Endothelial cell of umbilical vein (primary cell): ENCODE measurements around the gene CCDC102B. TPM values are rescaled to one million over a fixed set of nuclear protein-coding genes. Genes with fewer than 3 reads are reported as not detected.

ENCODE experiments used
- BruUV-seq: library from RNA; stranded (reverse); fragments of 400-500 nt; replicated peaks from 2 replicates; lab custom pipeline; 2021; lab: Mats Ljungman, UMichigan
- CTCF ChIA-PET: fragments of 300-600, 350-600 bp; sonication (Branson Sonifier 250); formaldehyde crosslinking; loops from one replicate; lab custom pipeline; 2021; ENCODE audit warnings: antibody characterized with exemption, inconsistent platforms; lab: Charles Lee
- POLR2A ChIA-PET: fragments of 300-600, 350-600 bp; sonication (Branson Sonifier 250); formaldehyde crosslinking; loops from one replicate; lab custom pipeline; 2021; ENCODE audit warnings: antibody characterized with exemption, inconsistent platforms; lab: Charles Lee
- DNase-seq: peaks from one replicate; pipeline ENCODE4 v3.0.0-alpha.2; 2011; ENCODE audit warnings: low read depth, low spot score
- FAIRE-seq: peaks from 2 replicates; lab custom pipeline; 2011; peaks lifted over from hg19 to GRCh38; lab: Jason Lieb, UNC
- H2AFZ ChIP-seq: 2 replicates; pipeline ENCODE4 v1.6.0; 2012; ENCODE audit warnings: low read depth, low read length, control low read depth, inconsistent platforms
- H3K27ac ChIP-seq: 2 replicates; pipeline ENCODE4 v1.5.1; 2011; ENCODE audit warnings: low read depth, mild to moderate bottlenecking, control low read depth, low read length, moderate library complexity; ENCODE audit not compliant: insufficient read depth
- H3K27me3 ChIP-seq, 2 experiments: 2 replicates each; pipeline versions ENCODE4 v1.6.0 to v1.6.1; 2011; ENCODE audit warnings: low read length in 2 of 2, mixed read lengths in 1 of 2; ENCODE audit not compliant: control insufficient read depth in 2 of 2, insufficient read depth in 2 of 2
- H3K36me3 ChIP-seq, 2 experiments: 2 replicates in 1 of 2; 3 replicates in 1 of 2; pipeline ENCODE4 v1.5.1; 2011; ENCODE audit warnings: low read length in 2 of 2, mild to moderate bottlenecking in 1 of 2, moderate library complexity in 1 of 2; ENCODE audit not compliant: control insufficient read depth in 2 of 2, insufficient read depth in 2 of 2; ENCODE audit errors: extremely low read depth in 1 of 2
- H3K4me1 ChIP-seq: 3 replicates; pipeline ENCODE4 v1.5.1; 2011; ENCODE audit warnings: mild to moderate bottlenecking, low read length; ENCODE audit not compliant: control insufficient read depth, insufficient read depth; ENCODE audit errors: extremely low read depth
- H3K4me2 ChIP-seq: 2 replicates; pipeline ENCODE4 v1.6.1; 2011; ENCODE audit warnings: low read length, control low read depth, mixed read lengths; ENCODE audit not compliant: insufficient read depth
- H3K4me3 ChIP-seq, 3 experiments: fragments of 200-600 bp in 1 of 3; sonication (generic), shearing (Covaris generic) in 1 of 3; replicated peaks in 1 of 3; 2 replicates each; pipeline ENCODE4 v1.5.1; 2011 to 2016; ENCODE audit warnings: control low read depth in 3 of 3, low read length in 3 of 3, mild to moderate bottlenecking in 2 of 3, inconsistent platforms in 1 of 3, low read depth in 1 of 3, moderate library complexity in 1 of 3; ENCODE audit not compliant: insufficient read depth in 1 of 3
- H3K79me2 ChIP-seq: 2 replicates; pipeline ENCODE4 v1.6.0; 2012; ENCODE audit warnings: low read length, inconsistent platforms; ENCODE audit not compliant: control insufficient read depth, insufficient read depth
- H3K9ac ChIP-seq: replicated peaks from 2 replicates; pipeline ENCODE3; 2011; ENCODE audit warnings: low read length, control low read depth; ENCODE audit not compliant: insufficient read depth; ENCODE audit errors: extremely low read depth
- H3K9me1 ChIP-seq: replicated peaks from 3 replicates; pipeline ENCODE4 v1.6.0; 2011; ENCODE audit warnings: mild to moderate bottlenecking, low read length; ENCODE audit not compliant: control insufficient read depth, insufficient read depth; ENCODE audit errors: extremely low read depth
- H3K9me3 ChIP-seq: replicated peaks from 2 replicates; pipeline ENCODE4 v1.5.1; 2012; ENCODE audit warnings: low read length, inconsistent platforms; ENCODE audit not compliant: control insufficient read depth, insufficient read depth
- H4K20me1 ChIP-seq: replicated peaks from 2 replicates; pipeline ENCODE3; 2011; ENCODE audit warnings: mild to moderate bottlenecking, low read length; ENCODE audit not compliant: control insufficient read depth, insufficient read depth; ENCODE audit errors: extremely low read depth
- EZH2 ChIP-seq: IDR thresholded peaks from 2 replicates; pipeline ENCODE4 v1.6.1; 2012; ENCODE audit warnings: borderline replicate concordance, low read depth, mild to moderate bottlenecking, moderate library complexity, low read length, inconsistent platforms; ENCODE audit not compliant: severe bottlenecking
- FOS ChIP-seq: IDR thresholded peaks from 2 replicates; pipeline ENCODE4 v1.6.1; 2011; ENCODE audit warnings: mild to moderate bottlenecking, low read length, moderate library complexity, borderline replicate concordance; ENCODE audit not compliant: insufficient read depth
- GATA2 ChIP-seq: IDR thresholded peaks from 2 replicates; pipeline ENCODE4 v1.7.0; 2011; ENCODE audit warnings: low read depth, mild to moderate bottlenecking, moderate library complexity, mixed read lengths, low read length; ENCODE audit not compliant: insufficient read length, insufficient read depth
- JUN ChIP-seq: IDR thresholded peaks from 2 replicates; pipeline ENCODE4 v1.6.1; 2011; ENCODE audit warnings: borderline replicate concordance, low read depth; ENCODE audit not compliant: insufficient read length, insufficient read depth
- MYC ChIP-seq: IDR thresholded peaks from one replicate; pipeline ENCODE4 v1.6.1; 2011; ENCODE audit warnings: mild to moderate bottlenecking, low read depth, low read length
- POLR2A ChIP-seq: IDR thresholded peaks from 2 replicates; pipeline ENCODE4 v1.6.1; 2012; ENCODE audit warnings: low read depth, mild to moderate bottlenecking, control low read depth, low read length
- POLR2AphosphoS5 ChIP-seq: IDR thresholded peaks from 2 replicates; pipeline ENCODE4 v1.6.1; 2012; ENCODE audit warnings: low read depth, mild to moderate bottlenecking, control low read depth, low read length, moderate library complexity; ENCODE audit not compliant: insufficient read depth
- dilution Hi-C: fragments of 300-500 bp; cut with MboI; formaldehyde crosslinking; loops from one replicate; pipeline ENCODE4 v1.15.0; 2019; ENCODE audit warnings: low sequenced_read_pairs; ENCODE audit not compliant: extremely low pct_ligation_motif_present
- intact Hi-C: fragments of 100-400 bp; cut with micrococcal nuclease; formaldehyde crosslinking; loops from one replicate; pipeline ENCODE4 v1.10.0; 2022
- polyA plus RNA-seq, 4 experiments: library from polyadenylated mRNA; depleted of rRNA in 3 of 4; stranded (reverse) in 3 of 4; unstranded in 1 of 4; fragments of >200 nt; gene quantifications; 2 replicates each; pipeline versions ENCODE4 v1.2.1 to v1.2.3, GENCODE V29; 2011 to 2012; ENCODE audit warnings: missing spikeins in 1 of 4
- total RNA-seq: library from RNA; stranded (reverse); gene quantifications from 2 replicates; pipeline ENCODE4 v1.2.3, GENCODE V29; 2021
- TF ChIP-seq, protein P1 (sequence below): IDR thresholded peaks from 2 replicates; pipeline ENCODE4 v1.6.1; 2011; ENCODE audit not compliant: insufficient read depth, insufficient read length
- TF ChIP-seq, protein P2 (sequence below), 2 donors: IDR thresholded peaks; 1 replicate in 1 of 2; 2 replicates in 1 of 2; pipeline ENCODE4 v1.5.1; 2011; ENCODE audit warnings: low read length in 2 of 2, mild to moderate bottlenecking in 2 of 2, moderate library complexity in 2 of 2, control low read depth in 1 of 2, inconsistent platforms in 1 of 2, low read depth in 1 of 2; ENCODE audit not compliant: insufficient read depth in 1 of 2; ENCODE audit errors: extremely low read depth in 1 of 2

CCDC102B gene
- total and polyA plus RNA-seq, 2 donors (not counting 3 experiments of a cell fraction or from before 2014, with no cell fraction given), result 0.21 to 0.62 TPM

DNA sequence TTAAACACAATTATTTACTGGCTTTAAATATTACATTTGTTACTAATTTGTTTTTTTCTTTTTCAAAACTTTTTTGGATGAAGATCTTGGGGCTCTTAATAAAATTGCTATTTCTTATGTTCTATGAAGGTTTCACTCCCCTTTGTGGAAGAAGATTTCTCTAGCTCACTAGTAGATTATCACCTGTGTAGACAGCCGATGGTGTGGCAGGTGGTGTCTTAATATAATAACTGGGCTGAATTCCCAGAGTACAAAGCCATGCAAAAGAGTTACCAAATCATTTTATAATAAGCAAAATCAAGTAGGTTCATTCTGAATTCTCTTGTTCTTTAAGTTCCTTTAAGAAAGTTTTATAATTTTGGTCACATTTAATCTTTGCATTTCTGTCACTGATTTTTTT is 233.7 kb downstream of the CCDC102B start:
- DNase-seq (no peak), FAIRE-seq (no peak)
- H3K4me1 ChIP-seq, result no peaks in the 10 kb centered on the region
- BruUV-seq, result no TSS peak
- no peak overlapping the region for H3K9ac ChIP-seq
- no peaks in the 10 kb centered on the region for H3K27me3 ChIP-seq
- no peaks in the 10 kb centered on the region for H4K20me1 ChIP-seq
- dilution Hi-C loops, result no loop called here
- no peak overlapping the region for H3K4me3 ChIP-seq
- intact Hi-C loops, result no loop called here
- no peak overlapping the region for H3K27ac ChIP-seq
- ChIA-PET POLR2A (no interaction called here), CTCF (no interaction called here)
- no peak overlapping the region for H2AFZ ChIP-seq
- H3K9me3 ChIP-seq, result no peaks in the 10 kb centered on the region
- TF ChIP-seq FOS, result no peak
- no peak overlapping the region for H3K4me2 ChIP-seq
- no peaks in the 10 kb centered on the region for H3K36me3 ChIP-seq
- H3K9me1 ChIP-seq, result no peaks in the 10 kb centered on the region
- no peaks in the 10 kb centered on the region for H3K79me2 ChIP-seq

DNA sequence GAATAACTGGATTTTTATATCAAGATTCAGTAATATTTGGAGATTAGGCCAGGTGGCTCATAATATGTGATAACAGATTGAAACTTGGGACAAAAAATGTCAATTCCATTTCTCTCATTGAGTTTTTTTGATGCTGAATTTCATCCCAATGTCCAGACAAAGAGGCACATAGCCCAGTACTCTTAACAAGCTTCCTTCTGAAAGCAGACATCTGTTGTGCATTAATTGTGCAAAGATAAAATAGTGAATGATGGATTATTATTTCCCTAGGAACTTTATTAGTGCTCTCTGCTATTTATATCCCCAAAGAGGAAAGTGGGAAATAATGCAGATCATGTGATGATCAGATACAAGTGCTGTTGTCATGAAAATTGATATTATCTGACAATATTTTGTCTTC is 234.1 kb downstream of the CCDC102B start:
- H3K9ac ChIP-seq, result no peak overlapping the region
- H3K9me1 ChIP-seq, result no peaks in the 10 kb centered on the region
- intact Hi-C loops, result no loop called here
- no TSS peak for BruUV-seq
- H3K4me1 ChIP-seq, result no peaks in the 10 kb centered on the region
- TF ChIP-seq GATA2 (no peak), POLR2AphosphoS5 (no peak), MYC (no peak), POLR2A (no peak), EZH2 (no peak), JUN (no peak)
- TF ChIP-seq, protein P1, sequence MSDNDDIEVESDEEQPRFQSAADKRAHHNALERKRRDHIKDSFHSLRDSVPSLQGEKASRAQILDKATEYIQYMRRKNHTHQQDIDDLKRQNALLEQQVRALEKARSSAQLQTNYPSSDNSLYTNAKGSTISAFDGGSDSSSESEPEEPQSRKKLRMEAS, result no peak
- TF ChIP-seq, protein P2, sequence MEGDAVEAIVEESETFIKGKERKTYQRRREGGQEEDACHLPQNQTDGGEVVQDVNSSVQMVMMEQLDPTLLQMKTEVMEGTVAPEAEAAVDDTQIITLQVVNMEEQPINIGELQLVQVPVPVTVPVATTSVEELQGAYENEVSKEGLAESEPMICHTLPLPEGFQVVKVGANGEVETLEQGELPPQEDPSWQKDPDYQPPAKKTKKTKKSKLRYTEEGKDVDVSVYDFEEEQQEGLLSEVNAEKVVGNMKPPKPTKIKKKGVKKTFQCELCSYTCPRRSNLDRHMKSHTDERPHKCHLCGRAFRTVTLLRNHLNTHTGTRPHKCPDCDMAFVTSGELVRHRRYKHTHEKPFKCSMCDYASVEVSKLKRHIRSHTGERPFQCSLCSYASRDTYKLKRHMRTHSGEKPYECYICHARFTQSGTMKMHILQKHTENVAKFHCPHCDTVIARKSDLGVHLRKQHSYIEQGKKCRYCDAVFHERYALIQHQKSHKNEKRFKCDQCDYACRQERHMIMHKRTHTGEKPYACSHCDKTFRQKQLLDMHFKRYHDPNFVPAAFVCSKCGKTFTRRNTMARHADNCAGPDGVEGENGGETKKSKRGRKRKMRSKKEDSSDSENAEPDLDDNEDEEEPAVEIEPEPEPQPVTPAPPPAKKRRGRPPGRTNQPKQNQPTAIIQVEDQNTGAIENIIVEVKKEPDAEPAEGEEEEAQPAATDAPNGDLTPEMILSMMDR (IDR thresholded peaks at IDR 0.05; ENCODE audit: extremely low read depth in 1 of 2, insufficient read depth in 1 of 2, low read depth in 1 of 2, low read length in 2 of 2), result no peak
- H3K36me3 ChIP-seq, result no peaks in the 10 kb centered on the region
- no peak overlapping the region for H3K27ac ChIP-seq
- no peak overlapping the region for H3K4me2 ChIP-seq
- H4K20me1 ChIP-seq, result no peaks in the 10 kb centered on the region
- H3K27me3 ChIP-seq, result no peaks in the 10 kb centered on the region
- dilution Hi-C loops, result no loop called here
- DNase-seq (no peak), FAIRE-seq (no peak)
- no peaks in the 10 kb centered on the region for H3K79me2 ChIP-seq
- CTCF ChIA-PET, result no interaction called here
- no peak overlapping the region for H2AFZ ChIP-seq
- no peak overlapping the region for H3K4me3 ChIP-seq
- POLR2A ChIA-PET, result no interaction called here
- no peaks in the 10 kb centered on the region for H3K9me3 ChIP-seq
